ENCODE data around the gene KCNMB4.

The KCNMB4 gene, protein sequence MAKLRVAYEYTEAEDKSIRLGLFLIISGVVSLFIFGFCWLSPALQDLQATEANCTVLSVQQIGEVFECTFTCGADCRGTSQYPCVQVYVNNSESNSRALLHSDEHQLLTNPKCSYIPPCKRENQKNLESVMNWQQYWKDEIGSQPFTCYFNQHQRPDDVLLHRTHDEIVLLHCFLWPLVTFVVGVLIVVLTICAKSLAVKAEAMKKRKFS

DNA sequence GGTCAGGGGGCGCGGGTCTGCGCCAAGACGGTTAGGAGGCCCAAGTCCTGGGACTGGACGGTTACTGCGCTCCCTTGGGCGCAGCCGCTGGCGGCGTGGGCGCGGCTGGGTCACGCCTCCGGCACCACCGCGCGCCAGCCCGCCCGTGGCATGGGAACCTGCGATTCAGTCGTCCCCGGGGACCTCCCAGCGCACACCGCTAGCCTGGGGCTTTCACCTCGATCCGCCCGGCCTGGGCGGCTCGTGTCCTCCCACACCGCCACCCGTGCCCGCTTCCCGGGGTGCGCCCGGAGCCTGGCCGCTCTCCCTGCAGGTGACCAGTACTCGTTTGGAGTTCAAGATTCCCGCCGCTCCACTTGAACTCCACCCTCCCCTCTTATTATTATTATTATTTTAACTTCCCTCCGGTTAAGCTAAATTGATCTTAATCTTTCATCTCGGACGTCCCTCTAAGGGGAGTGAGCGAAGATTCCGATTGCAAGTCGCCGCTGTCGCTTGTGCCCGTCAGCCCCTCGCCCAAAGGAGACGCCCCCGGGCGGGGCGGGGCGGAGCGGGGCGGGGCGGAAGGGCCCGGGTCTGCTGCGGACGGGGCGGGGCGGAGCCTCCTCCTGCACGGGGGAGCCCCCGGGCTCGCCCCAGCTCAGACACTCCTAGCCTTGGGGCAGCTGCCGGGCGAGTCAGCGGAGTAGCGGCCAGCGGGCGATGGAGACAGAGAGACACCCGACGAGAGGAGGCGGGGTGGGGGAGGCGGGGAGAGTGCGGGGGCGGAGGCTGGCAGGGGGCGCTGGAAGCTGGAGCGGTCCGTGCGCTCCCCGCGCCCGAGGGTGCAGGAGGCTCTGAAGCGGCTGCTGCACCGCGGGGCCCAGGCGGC lies at the start of gene KCNMB4:
Gene KCNMB4, plus strand, starts transcription at position 643 of the 871 bp plus-strand sequence. CDS start 445 bp downstream, outside the sequence.
- DNase-seq, result peak; percentile 80

DNA sequence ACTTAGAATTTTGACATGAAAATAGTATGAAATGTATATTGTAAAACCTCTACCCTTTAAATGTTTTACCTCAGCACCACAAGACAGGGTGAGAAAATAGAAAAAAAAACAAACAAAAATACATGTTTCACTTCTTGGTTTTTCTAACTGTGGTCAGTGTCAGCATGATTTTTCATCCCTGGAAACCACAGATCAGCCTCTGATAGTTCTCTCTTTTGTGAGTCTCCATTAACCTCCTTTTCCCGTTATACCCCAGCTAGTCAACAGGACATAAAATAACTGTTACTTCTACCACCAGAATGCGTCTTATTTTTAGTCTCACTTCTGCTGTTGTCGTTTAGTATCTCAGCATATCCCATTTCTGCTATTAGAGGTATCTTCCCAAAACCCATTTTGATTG lies 48.3 kb upstream of the KCNMB4 start:
- no peak for DNase-seq

DNA sequence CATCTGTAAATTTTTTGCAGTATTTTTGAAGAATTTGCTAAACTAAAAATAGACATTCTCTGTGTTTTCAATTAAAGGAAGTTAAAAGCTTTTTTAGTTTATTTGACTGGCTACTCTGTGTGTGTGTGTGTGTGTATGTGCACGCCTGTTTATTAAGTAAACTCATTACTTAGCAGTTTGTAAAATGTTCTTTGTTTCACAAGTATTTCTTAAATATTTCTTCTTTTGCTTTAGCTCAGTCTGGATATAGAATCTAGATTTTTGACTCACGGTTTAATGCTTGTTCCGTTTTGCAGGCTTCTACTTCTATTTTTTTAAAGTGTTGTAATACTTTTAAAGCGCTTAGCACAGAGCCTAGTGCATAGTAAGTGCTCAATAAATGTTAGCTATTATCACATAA lies 46.5 kb upstream of the KCNMB4 start:
- no peak for DNase-seq

GRCh38 chr12:70321191-70321590 lies 44.9 kb upstream of the KCNMB4 start:
- DNase-seq, result no peak

DNA sequence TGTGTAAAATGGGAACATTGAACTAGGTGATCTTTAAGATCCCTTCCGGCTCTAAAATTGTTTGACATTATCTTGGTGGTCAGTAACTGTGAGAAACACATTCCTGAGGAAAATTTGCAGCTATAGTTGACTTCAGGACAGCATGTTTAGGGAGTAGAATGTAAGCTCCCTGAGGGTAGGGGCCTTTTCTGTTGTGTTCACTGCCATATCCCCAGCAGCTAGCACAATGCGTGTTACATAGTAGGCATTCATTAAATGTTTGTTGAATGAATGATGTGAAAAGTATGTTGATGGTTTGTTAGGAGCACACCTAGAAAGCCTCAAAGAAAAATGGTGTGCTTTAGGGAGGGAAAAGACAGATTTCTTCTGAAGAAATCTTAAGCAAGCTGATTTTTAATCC lies 38.5 kb upstream of the KCNMB4 start:
- no peak for DNase-seq

GRCh38 chr12:70329728-70330127 lies 36.4 kb upstream of the KCNMB4 start:
- DNase-seq, result no peak

DNA sequence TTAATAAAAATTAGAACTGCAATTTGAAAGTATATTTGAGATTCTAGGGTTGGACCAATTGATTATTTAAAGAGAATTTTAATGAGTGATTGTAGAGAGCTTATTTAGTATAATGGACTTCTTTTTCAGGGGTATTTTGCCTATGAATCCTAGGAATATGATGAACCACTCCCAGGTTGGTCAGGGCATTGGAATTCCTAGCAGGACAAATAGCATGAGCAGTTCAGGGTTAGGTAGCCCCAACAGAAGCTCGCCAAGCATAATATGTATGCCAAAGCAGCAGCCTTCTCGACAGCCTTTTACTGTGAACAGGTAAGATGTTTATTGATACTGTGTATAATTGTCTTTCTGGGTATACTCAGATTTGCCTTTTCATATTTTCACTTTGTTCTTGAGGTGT lies 35.9 kb upstream of the KCNMB4 start:
- DNase-seq, result no peak

DNA sequence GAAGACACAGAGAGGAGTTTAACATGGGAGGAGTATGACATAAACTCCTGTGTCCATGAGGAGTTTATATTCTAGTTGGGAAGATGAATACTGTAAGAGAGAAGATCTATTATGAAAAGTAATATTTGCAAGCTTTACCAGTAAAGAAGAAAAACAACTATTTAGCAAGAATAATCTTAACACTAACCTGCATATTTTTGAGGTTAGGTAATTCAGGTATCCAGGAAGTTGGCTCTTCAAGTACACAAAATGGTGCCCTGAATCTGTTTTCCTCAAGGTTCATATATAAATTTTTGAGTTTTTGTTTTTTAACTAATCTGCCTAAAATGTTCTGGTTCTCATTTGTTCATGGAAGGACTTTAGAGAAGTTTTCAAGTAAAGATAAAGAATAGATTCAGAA lies 33.9 kb upstream of the KCNMB4 start:
- DNase-seq, result no peak

GRCh38 chr12:70334742-70335141 lies 31.3 kb upstream of the KCNMB4 start:
- DNase-seq, result no peak

- no peak for DNase-seq
Observed at GRCh38 chr12:70338531-70338930, 27.6 kb upstream of the KCNMB4 start.

DNA sequence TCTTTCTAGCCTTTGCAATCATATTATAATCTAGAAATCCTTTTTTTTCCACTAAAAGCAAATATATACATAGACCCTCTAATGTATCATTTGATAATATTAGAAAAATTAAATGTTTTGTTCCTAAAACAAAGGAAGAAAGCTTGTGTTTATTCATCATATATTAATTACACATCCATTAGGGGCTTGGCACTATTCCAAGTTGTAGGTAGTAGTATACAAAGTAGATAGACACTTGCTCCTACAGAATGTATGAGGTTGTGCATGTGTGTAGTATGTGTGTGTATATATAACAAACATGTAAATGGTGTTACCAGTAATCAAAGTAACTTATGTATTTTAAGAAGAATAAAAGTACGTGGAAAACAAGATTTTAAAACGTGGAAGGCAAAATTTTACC lies 15.0 kb upstream of the KCNMB4 start:
- DNase-seq, result no peak

GRCh38 chr12:70353780-70354660 lies 12.1 kb upstream of the KCNMB4 start:
- no peak for DNase-seq

DNA sequence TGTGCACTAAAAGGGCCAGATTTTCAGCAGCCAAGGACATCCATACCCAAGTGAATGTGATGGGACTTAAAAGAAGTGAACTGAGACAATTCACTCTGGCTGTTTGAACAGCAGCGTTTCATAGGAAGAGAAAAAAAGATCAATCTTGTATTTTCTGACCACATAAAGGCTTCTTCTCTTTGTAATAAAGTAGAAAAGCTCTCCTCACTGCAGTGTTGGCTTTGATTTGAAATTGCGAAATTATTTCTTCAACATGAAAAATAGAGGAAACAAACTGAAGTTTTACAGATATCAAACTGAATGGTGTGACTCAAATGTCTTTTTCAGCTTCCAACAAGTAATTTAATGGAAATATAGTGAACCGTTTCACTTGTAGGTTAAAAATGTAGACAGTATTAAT lies 11.3 kb upstream of the KCNMB4 start:
- no peak for DNase-seq

- no peak for DNase-seq
Observed at GRCh38 chr12:70355972-70356371, 10.1 kb upstream of the KCNMB4 start.

GRCh38 chr12:70359458-70360197 lies 6.5 kb upstream of the KCNMB4 start:
- no peak for DNase-seq

GRCh38 chr12:70360218-70360617 lies 5.9 kb upstream of the KCNMB4 start:
- DNase-seq, result no peak

GRCh38 chr12:70364695-70365397 lies 1.2 kb upstream of the KCNMB4 start:
- DNase-seq, result no peak

- no peak for DNase-seq
Observed at GRCh38 chr12:70365398-70365647, 767 bp upstream of the KCNMB4 start.

DNA sequence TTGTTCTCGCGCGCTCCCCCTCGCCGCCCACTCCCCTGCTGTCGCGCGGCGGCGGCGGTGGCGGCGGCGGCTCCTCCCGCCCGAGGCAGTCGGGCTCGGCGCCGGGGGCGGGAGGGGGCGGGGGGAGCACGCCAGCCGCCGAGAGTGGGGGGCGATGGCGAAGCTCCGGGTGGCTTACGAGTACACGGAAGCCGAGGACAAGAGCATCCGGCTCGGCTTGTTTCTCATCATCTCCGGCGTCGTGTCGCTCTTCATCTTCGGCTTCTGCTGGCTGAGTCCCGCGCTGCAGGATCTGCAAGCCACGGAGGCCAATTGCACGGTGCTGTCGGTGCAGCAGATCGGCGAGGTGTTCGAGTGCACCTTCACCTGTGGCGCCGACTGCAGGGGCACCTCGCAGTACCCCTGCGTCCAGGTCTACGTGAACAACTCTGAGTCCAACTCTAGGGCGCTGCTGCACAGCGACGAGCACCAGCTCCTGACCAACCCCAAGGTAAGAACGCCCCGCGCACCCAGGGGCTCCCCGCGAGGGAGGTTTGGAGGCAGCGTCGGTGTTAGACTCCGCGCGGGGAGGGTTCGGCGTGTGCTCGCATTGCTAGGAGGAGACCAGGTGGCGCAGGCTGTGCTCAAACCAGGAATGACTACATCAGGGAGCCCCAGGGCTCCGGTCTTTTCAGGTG lies 629 bp downstream of the KCNMB4 start:
- DNase-seq, result peak; percentile 64

DNA sequence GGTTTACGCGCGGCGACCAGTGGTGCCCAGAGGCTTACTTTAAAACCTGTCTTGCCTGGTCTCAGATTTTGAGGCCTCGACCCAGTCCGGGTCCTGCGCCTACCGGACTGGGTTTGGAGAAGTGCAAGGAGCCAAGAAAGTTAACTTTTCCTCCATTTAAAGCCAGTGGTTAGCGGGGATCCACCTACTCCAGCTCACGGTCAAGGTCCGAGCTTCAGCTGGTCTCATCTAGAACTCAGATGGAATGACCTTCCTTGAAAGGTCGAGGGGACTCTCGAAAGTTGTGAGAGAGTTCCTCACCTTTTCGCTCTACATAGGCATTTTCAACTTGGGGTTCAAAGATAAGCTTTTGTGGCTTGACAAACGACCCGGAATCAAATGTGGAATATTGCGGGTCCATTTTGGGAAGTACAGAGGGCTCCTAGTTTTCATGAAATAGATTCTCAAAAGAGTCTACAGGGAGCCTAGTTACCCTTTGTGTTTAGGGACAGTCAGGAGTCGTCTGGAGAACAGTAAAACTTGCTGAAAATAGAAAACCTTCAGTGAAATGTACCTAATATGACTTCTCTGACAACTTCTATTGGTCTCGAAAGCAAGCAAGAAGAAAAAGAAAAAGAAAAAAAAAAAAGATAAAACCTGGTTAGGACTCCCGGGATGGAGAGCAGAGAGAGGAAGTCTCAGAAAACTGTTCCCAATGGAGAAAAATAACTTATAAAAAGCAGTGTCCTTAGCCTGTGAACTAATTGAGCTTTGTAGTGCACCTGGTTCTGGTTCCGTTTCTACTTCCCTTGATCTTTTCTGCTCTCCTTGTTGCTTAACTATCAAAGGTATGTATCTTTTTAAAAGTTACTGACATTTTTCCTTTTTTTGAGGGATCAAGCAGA lies 1.4 kb downstream of the KCNMB4 start:
- DNase-seq, result no peak

DNA sequence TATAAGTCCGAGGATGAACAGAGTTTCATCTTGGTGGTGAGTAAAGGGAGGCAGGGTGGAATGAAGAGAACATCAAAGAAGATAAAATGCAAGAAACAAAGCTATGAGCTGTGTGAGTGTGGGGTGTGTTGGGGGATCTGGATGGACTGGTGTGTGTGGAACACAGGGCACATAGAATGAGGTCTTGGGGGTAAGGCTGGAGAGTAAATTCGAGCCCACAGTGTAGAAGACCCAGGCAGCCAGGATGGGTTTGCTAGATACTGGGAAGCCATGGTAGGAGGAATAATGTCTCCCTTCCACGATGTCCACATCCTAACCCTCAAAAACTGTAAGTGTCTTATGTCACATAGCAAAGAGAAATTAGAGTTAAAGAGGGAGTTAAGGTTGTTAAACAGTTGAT lies 6.8 kb downstream of the KCNMB4 start:
- no peak for DNase-seq
